CD4-positive, alpha-beta memory T cell (primary cell): ENCODE results near the gene DND1. TPM values are rescaled to one million over a fixed set of nuclear protein-coding genes. Genes with fewer than 3 reads are reported as not detected.
"Not testable (repeated sequence)": the region's sequence is repeated elsewhere in the genome, so short reads cannot be mapped to it uniquely, and the experiment has no call there.

Experiments
- CTCF ChIA-PET: fragments of 350-600 bp; sonication (Branson Sonifier 250); formaldehyde crosslinking; loops from one replicate; lab custom pipeline; 2021; ENCODE audit warnings: inconsistent platforms; ENCODE audit not compliant: partially characterized antibody; lab: Charles Lee
- POLR2A ChIA-PET: fragments of 350-600 bp; sonication (Branson Sonifier 250); formaldehyde crosslinking; loops from one replicate; lab custom pipeline; 2021; ENCODE audit not compliant: partially characterized antibody; lab: Charles Lee
- DNase-seq, 5 donors: peaks; one replicate each; pipeline versions ENCODE4 v3.0.0 to v3.0.0-alpha.2; 2020 to 2022; ENCODE audit warnings: mixed read lengths in 1 of 5
- H3K27ac ChIP-seq: one replicate; pipeline ENCODE4 v1.7.0; 2013; ENCODE audit warnings: low read depth, low read length
- H3K27me3 ChIP-seq: 2 replicates; pipeline ENCODE4 v1.7.0; 2013; ENCODE audit warnings: mild to moderate bottlenecking, low read length, moderate library complexity; ENCODE audit not compliant: insufficient read depth
- H3K36me3 ChIP-seq: 2 replicates; pipeline ENCODE4 v1.7.0; 2013; ENCODE audit warnings: mild to moderate bottlenecking, low read length, moderate library complexity; ENCODE audit not compliant: insufficient read depth
- H3K4me1 ChIP-seq: 2 replicates; pipeline ENCODE4 v1.7.0; 2013; ENCODE audit warnings: mild to moderate bottlenecking, low read length, moderate library complexity; ENCODE audit not compliant: insufficient read depth
- H3K4me3 ChIP-seq, 2 donors: one replicate each; pipeline ENCODE4 v1.7.0; 2013; ENCODE audit warnings: low read length in 2 of 2, mild to moderate bottlenecking in 1 of 2
- H3K9me3 ChIP-seq, 2 donors: one replicate each; pipeline ENCODE4 v1.7.0; 2013; ENCODE audit warnings: low read length in 2 of 2, control low read depth in 1 of 2; ENCODE audit not compliant: control insufficient read depth in 1 of 2
- H3K27ac Mint-ChIP-seq, 7 donors: one replicate each; pipeline ENCODE4 v1.8.0; 2020 to 2021; ENCODE audit warnings: mixed read lengths in 7 of 7, mild to moderate bottlenecking in 6 of 7, inconsistent platforms in 3 of 7, moderate library complexity in 3 of 7
- H3K27me3 Mint-ChIP-seq, 2 donors: one replicate each; pipeline ENCODE4 v1.8.0; 2020 to 2021; ENCODE audit warnings: mixed read lengths in 2 of 2
- H3K36me3 Mint-ChIP-seq, 2 donors: one replicate each; pipeline ENCODE4 v1.8.0; 2020 to 2021; ENCODE audit warnings: mixed read lengths in 2 of 2, inconsistent platforms in 1 of 2, mild to moderate bottlenecking in 1 of 2
- H3K4me1 Mint-ChIP-seq, 4 donors: one replicate each; pipeline ENCODE4 v1.8.0; 2020 to 2021; ENCODE audit warnings: mixed read lengths in 4 of 4, mild to moderate bottlenecking in 1 of 4
- H3K4me3 Mint-ChIP-seq, 8 donors: one replicate each; pipeline ENCODE4 v1.8.0; 2020 to 2021; ENCODE audit warnings: mixed read lengths in 8 of 8, mild to moderate bottlenecking in 7 of 8, moderate library complexity in 6 of 8, inconsistent platforms in 3 of 8
- H3K9me3 Mint-ChIP-seq, 8 donors: one replicate each; pipeline ENCODE4 v1.8.0; 2020 to 2021; ENCODE audit warnings: mixed read lengths in 8 of 8, mild to moderate bottlenecking in 5 of 8, inconsistent platforms in 3 of 8, moderate library complexity in 1 of 8
- intact Hi-C: fragments of 100-400 bp; cut with micrococcal nuclease; formaldehyde crosslinking; loops from one replicate; pipeline ENCODE4 v1.15.1; 2023
- polyA plus RNA-seq, 2 donors: library from polyadenylated mRNA; unstranded; fragments of 300-500 nt; fragmentation: Illumina TruSeq; gene quantifications; one replicate each; pipeline ENCODE4 v1.2.3, GENCODE V29; 2021
- total RNA-seq, 2 experiments: library from RNA; stranded (reverse); gene quantifications; one replicate each; pipeline ENCODE4 v1.2.3, GENCODE V29; 2021

DND1 gene
- total and polyA plus RNA-seq, 4 experiments from 2014 or later = 4.0 to 5.0 TPM; not detected in 2

GRCh38 chr5:140630292-140631035 is 42.9 kb downstream of the DND1 start:
- no peaks in the 10 kb centered on the region for H3K36me3 ChIP-seq
- CTCF ChIA-PET = interaction anchor here (1.0 to 1.8 kb wide), 3 partner anchors 9 to 257 kb away, joined by 3 to 10 read pairs (median 4); partner anchors contain the start of genes EIF4EBP3 and TMCO6
- Mint-ChIP-seq H3K4me1 (peaks cover 10 to 30% (median 20%) of the 10 kb centered on the region in 4 donors), H3K4me3 (peak overlapping the region in 4 of 8 donors; percentile 1 to 73 (median 68)), H3K9me3 (peaks cover 0 to 7% (median 2%) of the 10 kb centered on the region in 8 donors), H3K27me3 (peaks cover 2 to 3% of the 10 kb centered on the region in 2 donors), H3K36me3 (no peaks in the 10 kb centered on the region), H3K27ac (peak overlapping the region in 1 of 7 donors; percentile 27)
- no peak overlapping the region for H3K27ac ChIP-seq
- H3K4me1 ChIP-seq = peaks cover 13% of the 10 kb centered on the region
- H3K9me3 ChIP-seq = no peaks in the 10 kb centered on the region
- DNase-seq = no peak
- intact Hi-C loops = no loop called here
- H3K4me3 ChIP-seq = no peak overlapping the region
- POLR2A ChIA-PET = interaction anchor here (1.4 to 2.9 kb wide), 3 partner anchors 8 to 229 kb away, joined by 4 to 18 read pairs (median 5); partner anchors contain the start of genes ANKHD1 and TMCO6
- H3K27me3 ChIP-seq = no peaks in the 10 kb centered on the region

DNA sequence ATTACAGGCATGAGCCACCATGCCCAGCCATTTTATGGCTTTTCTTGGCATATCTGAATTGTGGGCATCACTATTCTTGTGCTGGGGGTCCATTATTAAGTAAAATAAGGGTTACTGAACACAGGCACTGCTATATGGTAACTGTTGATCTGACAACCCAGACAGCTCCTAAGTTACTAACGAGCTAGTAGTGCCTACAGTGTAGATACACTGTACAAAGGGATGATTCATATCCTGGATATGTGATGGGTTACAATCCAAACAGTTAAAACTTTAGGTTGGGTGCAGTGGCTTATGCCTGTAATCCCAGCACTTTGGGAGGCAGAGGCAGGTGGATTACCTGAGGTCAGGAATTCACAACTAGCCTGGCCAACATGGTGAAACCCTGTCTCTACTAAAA is 44.7 kb downstream of the DND1 start:
- H3K27ac Mint-ChIP-seq = no peak overlapping the region
- H3K36me3 Mint-ChIP-seq = no peaks in the 10 kb centered on the region
- H3K27ac ChIP-seq = no peak overlapping the region
- H3K9me3 Mint-ChIP-seq = peaks cover 0 to 7% (median 2%) of the 10 kb centered on the region in 8 donors
- H3K27me3 ChIP-seq = no peaks in the 10 kb centered on the region
- peaks cover 8 to 26% (median 14%) of the 10 kb centered on the region in 4 donors for H3K4me1 Mint-ChIP-seq
- H3K36me3 ChIP-seq = no peaks in the 10 kb centered on the region
- peaks cover 3% of the 10 kb centered on the region in 2 donors for H3K27me3 Mint-ChIP-seq
- POLR2A ChIA-PET = no interaction called here
- H3K4me3 Mint-ChIP-seq = no peak overlapping the region
- no peak overlapping the region for H3K4me3 ChIP-seq
- no peaks in the 10 kb centered on the region for H3K9me3 ChIP-seq
- DNase-seq = no peak
- CTCF ChIA-PET = no interaction called here
- peaks cover 13% of the 10 kb centered on the region for H3K4me1 ChIP-seq
- intact Hi-C loops = no loop called here

GRCh38 chr5:140627972-140628371 is 45.4 kb downstream of the DND1 start:
- Histone ChIP-seq H3K36me3 (no peaks in the 10 kb centered on the region), H3K9me3 (no peaks in the 10 kb centered on the region), H3K27ac (no peak overlapping the region), H3K4me1 (peaks cover 7% of the 10 kb centered on the region), H3K27me3 (no peaks in the 10 kb centered on the region), H3K4me3 (no peak overlapping the region)
- Mint-ChIP-seq H3K27me3 (peaks cover 3% of the 10 kb centered on the region in 2 donors), H3K9me3 (peaks cover 0 to 6% (median 2%) of the 10 kb centered on the region in 8 donors), H3K4me3 (no peak overlapping the region), H3K4me1 (peaks cover 4 to 19% (median 9%) of the 10 kb centered on the region in 4 donors), H3K36me3 (no peaks in the 10 kb centered on the region), H3K27ac (no peak overlapping the region)
- no peak for DNase-seq
- ChIA-PET POLR2A (interaction anchor here (1.0 kb wide), 1 partner anchor 227 kb away, joined by 3 read pairs; no protein-coding TSS in a partner anchor), CTCF (no interaction called here)
- intact Hi-C loops = no loop called here

DNA sequence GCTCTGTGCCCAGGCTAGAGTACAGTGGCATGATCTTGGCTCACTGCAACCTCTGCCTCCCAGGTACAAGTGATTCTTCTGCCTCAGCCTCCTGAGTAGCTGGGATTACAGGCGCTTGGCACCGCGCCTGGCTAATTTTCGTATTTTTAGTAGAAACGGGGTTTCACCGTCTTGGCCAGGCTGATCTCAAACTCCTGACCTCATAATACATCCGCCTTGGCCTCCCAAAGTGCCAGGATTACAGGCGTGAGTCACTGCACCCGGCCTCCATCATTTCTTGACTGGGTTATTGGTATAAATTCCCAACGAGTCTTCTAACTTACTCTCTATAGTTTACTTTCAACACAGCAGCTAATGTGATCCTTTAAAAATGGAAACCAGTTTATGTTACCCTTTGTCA is 48.5 kb downstream of the DND1 start:
- H3K4me3 ChIP-seq, H3K4me3 Mint-ChIP-seq, H3K27ac Mint-ChIP-seq, H3K9me3 Mint-ChIP-seq, H3K4me1 ChIP-seq, POLR2A ChIA-PET, H3K27ac ChIP-seq, H3K9me3 ChIP-seq, H3K27me3 Mint-ChIP-seq, H3K4me1 Mint-ChIP-seq, DNase-seq, intact Hi-C loops, H3K36me3 Mint-ChIP-seq, H3K36me3 ChIP-seq, H3K27me3 ChIP-seq: not testable (repeated sequence)
- CTCF ChIA-PET = interaction anchor here (0.7 to 1.0 kb wide), 2 partner anchors 10 to 135 kb away, joined by 3 read pairs; no protein-coding TSS in a partner anchor

- DNase-seq, H3K27me3 ChIP-seq, H3K27ac ChIP-seq, H3K9me3 ChIP-seq, H3K36me3 ChIP-seq, H3K4me3 ChIP-seq, H3K27me3 Mint-ChIP-seq, H3K4me3 Mint-ChIP-seq, intact Hi-C loops, H3K36me3 Mint-ChIP-seq, H3K4me1 Mint-ChIP-seq, POLR2A ChIA-PET, H3K27ac Mint-ChIP-seq, H3K9me3 Mint-ChIP-seq, H3K4me1 ChIP-seq: not testable (repeated sequence)
- CTCF ChIA-PET = interaction anchor here (1.2 kb wide), 1 partner anchor 10 kb away, joined by 4 read pairs; the partner anchor contains the start of gene CD14
Measured at GRCh38 chr5:140623061-140623460, 50.3 kb downstream of the DND1 start.

- Histone ChIP-seq H3K9me3 (no peaks in the 10 kb centered on the region), H3K27ac (no peak overlapping the region), H3K36me3 (no peaks in the 10 kb centered on the region), H3K4me3 (no peak overlapping the region), H3K27me3 (no peaks in the 10 kb centered on the region), H3K4me1 (no peaks in the 10 kb centered on the region)
- POLR2A ChIA-PET = no interaction called here
- Mint-ChIP-seq H3K27me3 (peaks cover 4 to 5% of the 10 kb centered on the region in 2 donors), H3K9me3 (peaks cover 0 to 2% (median 0%) of the 10 kb centered on the region in 8 donors), H3K36me3 (no peaks in the 10 kb centered on the region), H3K4me3 (no peak overlapping the region), H3K4me1 (no peaks in the 10 kb centered on the region), H3K27ac (no peak overlapping the region)
- intact Hi-C loops = no loop called here
- CTCF ChIA-PET = interaction anchor here (1.2 kb wide), 1 partner anchor 11 kb away, joined by 4 read pairs; the partner anchor contains the start of gene CD14
- no peak for DNase-seq
Measured at GRCh38 chr5:140622301-140622700, 51.1 kb downstream of the DND1 start.
